Astrocyte of the hippocampus (primary cell): ENCODE measurements around the gene GPRIN1.
A peak's percentile ranks its signal among the peaks of the same experiment; 100 is the strongest.
"Not testable (repeated sequence)": the region's sequence is repeated elsewhere in the genome, so short reads cannot be mapped to it uniquely, and the experiment has no call there.

ENCODE experiments used
- DNase-seq: peaks from one replicate; pipeline ENCODE4 v3.0.0; 2011; ENCODE audit warnings: low read depth, low spot score

The GPRIN1 gene

GRCh38 chr5:176597417-176598389 lies 12.3 kb downstream of the GPRIN1 start:
- no peak for DNase-seq

DNA sequence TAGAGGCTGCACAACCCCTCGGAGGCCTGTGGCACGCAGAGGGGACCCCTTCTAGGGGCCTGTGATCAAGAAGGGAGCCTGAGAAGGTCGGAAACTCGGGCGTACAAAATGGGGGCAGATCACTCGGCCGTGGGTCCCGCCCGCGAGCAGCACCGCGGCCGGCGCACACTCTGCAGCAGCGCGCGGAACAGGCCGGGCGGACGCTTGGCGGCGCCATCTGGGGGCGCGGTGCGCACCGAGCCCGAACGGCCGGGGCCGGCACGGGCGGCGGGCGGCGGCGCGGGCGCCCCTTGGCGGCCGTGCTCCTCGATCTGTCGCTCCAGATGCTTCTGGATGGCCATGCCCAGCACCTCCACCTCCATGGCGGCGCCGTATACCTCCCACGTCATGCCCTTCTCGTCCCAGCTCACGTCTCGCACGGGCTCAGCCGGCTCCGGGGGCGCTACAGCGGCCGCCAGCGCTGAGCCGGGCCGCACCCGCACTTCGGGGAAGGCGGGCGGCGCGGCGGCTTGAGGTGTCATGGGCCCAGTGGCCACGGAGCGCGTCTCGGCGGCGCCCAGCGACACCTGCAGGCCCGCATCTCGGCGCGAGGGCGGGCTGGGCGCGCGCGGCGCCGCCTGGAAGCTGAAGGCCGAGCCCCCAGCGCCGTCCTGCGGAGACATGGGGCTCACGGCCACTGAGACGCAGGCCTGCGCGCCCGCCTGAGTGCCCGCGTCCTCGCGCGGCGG lies 13.1 kb downstream of the GPRIN1 start:
- DNase-seq: peak; percentile 14

GRCh38 chr5:176596069-176596644 lies 13.8 kb downstream of the GPRIN1 start:
- DNase-seq: no peak

GRCh38 chr5:176595386-176595943 lies 14.5 kb downstream of the GPRIN1 start:
- DNase-seq: no peak

- no peak for DNase-seq
These were observed 15.4 kb downstream of the GPRIN1 start for GRCh38 chr5:176594554-176594953.

GRCh38 chr5:176593273-176593869 lies 16.6 kb downstream of the GPRIN1 start:
- DNase-seq: no peak

DNA sequence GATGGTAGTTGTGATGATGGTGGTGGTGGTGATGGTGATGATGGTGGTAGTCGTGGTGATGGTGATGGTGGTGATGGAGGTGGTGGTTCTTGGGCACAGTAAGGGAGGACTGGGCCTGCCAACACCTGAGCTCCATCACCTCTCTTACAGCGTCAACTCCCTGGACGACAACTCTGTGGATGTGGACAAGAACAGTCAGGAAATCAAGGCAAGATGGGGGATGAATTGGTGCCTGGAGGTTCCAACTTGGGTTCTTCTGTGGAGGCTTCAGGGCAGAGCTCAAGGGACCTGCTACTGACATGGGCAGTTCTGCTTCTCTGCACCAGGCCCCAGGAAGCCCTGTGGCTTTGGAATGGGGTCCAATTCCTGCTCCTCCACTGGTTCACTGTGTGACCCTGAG lies 17.4 kb downstream of the GPRIN1 start:
- DNase-seq: no peak

- not testable (repeated sequence) for DNase-seq
These were observed 18.3 kb downstream of the GPRIN1 start for GRCh38 chr5:176591667-176592066.

GRCh38 chr5:176590035-176590717 lies 19.8 kb downstream of the GPRIN1 start:
- no peak for DNase-seq

- no peak for DNase-seq
These were observed 20.8 kb downstream of the GPRIN1 start for GRCh38 chr5:176589039-176589769.

DNA sequence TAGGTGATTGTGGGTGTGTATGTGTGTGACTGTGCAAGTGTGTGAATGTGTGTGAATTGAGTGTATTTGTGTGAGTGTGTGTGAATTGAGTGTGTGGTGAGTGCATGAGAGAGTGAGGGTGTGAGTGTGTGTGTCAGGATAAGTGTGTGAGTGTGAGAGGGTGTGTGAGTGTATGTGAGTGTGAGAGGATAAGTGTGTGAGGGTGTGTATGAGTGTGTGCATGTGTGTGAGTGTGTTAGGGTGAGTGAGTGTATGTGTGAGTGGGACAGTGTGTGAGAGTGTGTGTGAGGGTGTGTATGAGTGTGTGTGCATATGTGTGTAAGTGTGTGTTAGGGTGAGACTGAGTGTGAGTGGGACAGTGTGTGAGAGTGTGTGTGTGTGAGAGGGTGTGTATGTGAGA lies 21.7 kb downstream of the GPRIN1 start:
- no peak for DNase-seq

DNA sequence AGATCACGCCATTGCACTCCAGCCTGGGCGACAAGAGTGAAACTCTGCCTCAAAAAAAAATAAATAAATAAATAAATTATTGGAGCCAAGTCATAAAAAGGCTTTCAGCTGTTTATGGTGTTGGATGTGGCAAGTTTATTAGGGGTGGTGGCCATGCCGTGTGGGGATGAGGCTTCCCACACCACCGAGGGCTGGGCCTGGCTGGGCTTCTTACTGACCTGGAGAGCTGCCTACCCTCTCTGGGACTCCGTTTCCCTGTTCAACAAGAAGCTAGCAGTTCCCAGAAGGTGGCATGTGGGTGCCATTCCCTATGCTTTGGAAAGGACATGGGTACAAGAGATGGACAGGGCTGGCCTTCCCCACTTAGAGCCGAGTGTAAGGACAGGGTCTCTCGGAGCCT lies 22.6 kb downstream of the GPRIN1 start:
- DNase-seq: no peak

GRCh38 chr5:176583076-176583475 lies 26.9 kb downstream of the GPRIN1 start:
- DNase-seq: no peak

- no peak for DNase-seq
These were observed 28.6 kb downstream of the GPRIN1 start for GRCh38 chr5:176581361-176581760.

DNA sequence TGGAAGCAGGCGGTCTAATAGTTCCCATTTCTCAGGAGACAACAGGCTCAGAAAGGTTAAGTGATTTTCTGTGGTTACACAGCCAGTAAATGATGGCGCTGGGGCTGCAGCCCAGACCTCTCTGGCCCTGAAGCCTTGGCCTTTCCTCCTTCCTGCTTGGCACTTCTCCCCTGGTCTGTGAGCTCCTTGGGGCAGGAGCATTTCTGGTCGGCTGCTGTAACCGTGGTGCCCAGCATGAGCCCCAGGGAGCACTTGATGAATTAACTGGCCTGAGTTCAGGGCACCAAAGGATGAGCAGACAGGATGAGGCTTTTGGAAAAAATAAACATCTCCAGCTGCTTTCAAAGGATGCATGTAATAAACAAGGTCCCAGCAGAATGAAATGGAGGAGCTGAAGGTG lies 30.6 kb downstream of the GPRIN1 start:
- DNase-seq: no peak

- DNase-seq: peak; percentile 63
These were observed 31.6 kb downstream of the GPRIN1 start for GRCh38 chr5:176578391-176578808.

GRCh38 chr5:176577312-176578176 lies 32.4 kb downstream of the GPRIN1 start:
- DNase-seq: no peak

DNA sequence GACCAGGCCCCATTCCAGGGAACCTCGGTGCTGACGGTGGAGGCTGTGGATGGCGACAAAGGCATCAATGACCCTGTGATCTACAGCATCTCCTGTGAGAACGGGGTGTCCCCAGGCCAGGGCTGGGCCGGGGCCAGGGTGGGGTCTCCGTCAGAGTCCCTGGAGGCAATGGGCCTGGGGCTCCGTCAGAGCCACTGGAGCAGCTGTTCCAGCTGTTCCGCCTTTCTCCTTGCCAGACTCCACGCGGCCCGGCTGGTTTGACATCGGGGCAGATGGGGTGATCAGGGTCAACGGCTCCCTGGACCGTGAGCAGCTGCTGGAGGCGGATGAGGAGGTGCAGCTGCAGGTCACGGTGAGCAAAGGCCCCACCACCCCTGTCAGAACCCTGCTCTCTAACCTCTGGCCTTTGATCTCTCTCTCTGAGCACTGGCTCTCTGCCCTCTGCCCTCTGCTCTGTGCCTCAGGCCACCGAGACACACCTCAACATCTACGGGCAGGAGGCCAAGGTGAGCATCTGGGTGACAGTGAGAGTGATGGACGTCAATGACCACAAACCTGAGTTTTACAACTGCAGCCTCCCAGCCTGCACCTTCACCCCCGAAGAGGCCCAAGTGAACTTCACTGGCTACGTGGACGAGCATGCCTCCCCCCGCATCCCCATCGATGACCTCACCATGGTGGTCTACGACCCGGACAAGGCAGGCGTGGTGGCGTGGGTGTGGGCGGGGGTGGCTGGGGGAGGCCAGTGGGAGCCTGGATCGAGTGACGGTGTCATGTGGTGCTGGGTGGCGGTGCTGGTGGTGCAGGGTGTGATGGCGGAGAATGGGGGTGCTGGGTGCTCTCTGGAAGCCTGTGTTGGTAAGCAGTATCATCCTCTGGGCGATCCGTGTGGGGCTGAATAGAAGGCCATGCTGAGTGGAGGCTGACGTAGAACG lies 34.2 kb downstream of the GPRIN1 start:
- no peak for DNase-seq
